HCT116 (cell line): ENCODE results near the gene SPTBN1. TPM values are rescaled to one million over a fixed set of nuclear protein-coding genes. Genes with fewer than 3 reads are reported as not detected.

Experiments used
- ATAC-seq: fragments of 200-7000 bp; cut with Tn5 transposase; 2 replicates; pipeline ENCODE4 v1.9.1; 2020; ENCODE audit warnings: mild to moderate bottlenecking, moderate library complexity
- BruUV-seq: library from RNA; stranded (reverse); fragments of 400-500 nt; replicated peaks from 2 replicates; lab custom pipeline; 2021; lab: Mats Ljungman, UMichigan
- CTCF ChIA-PET: fragments of 300-600 bp; sonication (Branson Sonifier 250); formaldehyde crosslinking; loops from one replicate; lab custom pipeline; 2021; ENCODE audit warnings: antibody characterized with exemption; lab: Charles Lee
- POLR2A ChIA-PET: fragments of 300-600, 350-600 bp; sonication (Branson Sonifier 250); formaldehyde crosslinking; loops from one replicate; lab custom pipeline; 2021; ENCODE audit warnings: antibody characterized with exemption; lab: Charles Lee
- RAD21 ChIA-PET, 2 experiments: fragments of 300-600 bp; sonication (Branson Sonifier 250); formaldehyde crosslinking; loops; one replicate each; lab custom pipeline; 2023; ENCODE audit warnings: low total read pairs in 2 of 2; ENCODE audit not compliant: uncharacterized antibody in 2 of 2, unreplicated experiment in 2 of 2, low non-redundant PET in 1 of 2; lab: Charles Lee
- DNase-seq: peaks from one replicate; pipeline ENCODE4 v3.0.0-alpha.2; 2010; ENCODE audit warnings: low read depth, low spot score
- H2AFZ ChIP-seq: fragments of 200-600 bp; shearing (Covaris generic), sonication (generic); 2 replicates; pipeline ENCODE4 v1.6.1; 2017; ENCODE audit warnings: low read depth, mixed run types, mixed read lengths, antibody characterized with exemption, low read length; ENCODE audit not compliant: poor library complexity, severe bottlenecking
- H3K27ac ChIP-seq: 2 replicates; pipeline ENCODE4 v1.5.1; 2012; ENCODE audit warnings: low read depth, low read length
- H3K27me3 ChIP-seq: fragments of 200-600 bp; sonication (generic); 2 replicates; pipeline ENCODE4 v1.6.1; 2016; ENCODE audit warnings: mixed run types, low read length, mixed read lengths; ENCODE audit not compliant: insufficient read depth
- H3K36me3 ChIP-seq, 2 experiments: fragments of 200-500 bp in 1 of 2; fragments of 200-600 bp in 1 of 2; sonication (Bioruptor generic) in 1 of 2; sonication (generic) in 1 of 2; 2 replicates each; pipeline versions ENCODE4 v1.5.1 to v1.6.1; 2014 to 2016; ENCODE audit warnings: low read length in 2 of 2, inconsistent platforms in 1 of 2, mixed read lengths in 1 of 2, mixed run types in 1 of 2; ENCODE audit not compliant: insufficient read depth in 2 of 2, control insufficient read depth in 1 of 2
- H3K4me1 ChIP-seq, 2 experiments: fragments of 200-600 bp in 1 of 2; sonication (generic) in 1 of 2; 2 replicates each; pipeline versions ENCODE4 v1.5.1 to v1.6.1; 2012 to 2017; ENCODE audit warnings: low read length in 2 of 2, inconsistent platforms in 1 of 2, mild to moderate bottlenecking in 1 of 2, mixed read lengths in 1 of 2, mixed run types in 1 of 2, moderate library complexity in 1 of 2; ENCODE audit not compliant: insufficient read depth in 2 of 2, control insufficient read depth in 1 of 2
- H3K4me2 ChIP-seq: fragments of 200-600 bp; sonication (generic); 2 replicates; pipeline ENCODE4 v1.6.1; 2017; ENCODE audit warnings: mixed run types, low read length, mixed read lengths
- H3K4me3 ChIP-seq, 2 experiments: fragments of 200-600 bp in 1 of 2; sonication (generic) in 1 of 2; replicated peaks in 1 of 2; 2 replicates each; pipeline ENCODE4 v1.5.1; 2011 to 2016; ENCODE audit warnings: low read length in 2 of 2, control low read depth in 1 of 2, low read depth in 1 of 2, mild to moderate bottlenecking in 1 of 2, mixed read lengths in 1 of 2, mixed run types in 1 of 2
- H3K79me2 ChIP-seq: fragments of 200-600 bp; sonication (generic); 2 replicates; pipeline ENCODE4 v1.6.1; 2017; ENCODE audit warnings: mild to moderate bottlenecking, mixed run types, low read length, moderate library complexity, mixed read lengths; ENCODE audit not compliant: insufficient read depth
- H3K9ac ChIP-seq: fragments of 200-600 bp; sonication (generic); 2 replicates; pipeline ENCODE4 v1.6.1; 2016; ENCODE audit warnings: low read length, mixed read lengths
- H3K9me2 ChIP-seq: fragments of 200-600 bp; sonication (generic), shearing (Covaris generic); 2 replicates; pipeline ENCODE4 v1.6.1; 2017; ENCODE audit warnings: mixed run types, mild to moderate bottlenecking, moderate library complexity; ENCODE audit not compliant: insufficient read depth
- H3K9me3 ChIP-seq, 2 experiments: fragments of 200-500 bp in 1 of 2; fragments of 200-600 bp in 1 of 2; sonication (Bioruptor generic) in 1 of 2; sonication (generic) in 1 of 2; 2 replicates each; pipeline ENCODE4 v1.6.1; 2014 to 2017; ENCODE audit warnings: low read length in 2 of 2, mixed read lengths in 2 of 2, inconsistent platforms in 1 of 2, low read depth in 1 of 2, mild to moderate bottlenecking in 1 of 2, mixed run types in 1 of 2, moderate library complexity in 1 of 2; ENCODE audit not compliant: control insufficient read depth in 1 of 2, insufficient read depth in 1 of 2
- H4K20me1 ChIP-seq: fragments of 200-600 bp; sonication (generic), shearing (Covaris generic); 2 replicates; pipeline ENCODE4 v1.6.1; 2017; ENCODE audit warnings: mixed run types, mild to moderate bottlenecking, moderate library complexity; ENCODE audit not compliant: insufficient read depth
- EGR1 ChIP-seq: IDR thresholded peaks from 2 replicates; pipeline ENCODE4 v1.6.1; 2012; ENCODE audit warnings: low read depth
- ELF1 ChIP-seq: IDR thresholded peaks from 2 replicates; pipeline ENCODE4 v1.6.1; 2012; ENCODE audit warnings: low read depth, borderline replicate concordance
- EZH2 ChIP-seq: fragments of 200-600 bp; sonication (generic); IDR thresholded peaks from 2 replicates; pipeline ENCODE4 v1.6.1; 2017; ENCODE audit warnings: antibody characterized with exemption, mixed run types
- EZH2phosphoT487 ChIP-seq: fragments of 200-600 bp; IDR thresholded peaks from 2 replicates; pipeline ENCODE4 v1.6.1; 2018; ENCODE audit warnings: antibody characterized with exemption, borderline replicate concordance
- SIN3A ChIP-seq: IDR thresholded peaks from 2 replicates; pipeline ENCODE4 v1.6.1; 2012; ENCODE audit warnings: low read depth
- SRF ChIP-seq: IDR thresholded peaks from 2 replicates; pipeline ENCODE4 v1.6.1; 2012; ENCODE audit warnings: low read depth
- ZNF274 ChIP-seq: fragments of 200-500 bp; sonication (Bioruptor generic); IDR thresholded peaks from 2 replicates; pipeline ENCODE4 v1.6.1; 2014; ENCODE audit warnings: mild to moderate bottlenecking, low read depth, low read length, inconsistent platforms
- intact Hi-C: fragments of 100-400 bp; cut with micrococcal nuclease; formaldehyde crosslinking; loops from 2 replicates; pipeline ENCODE4 v1.10.0; 2022
- total RNA-seq: library from RNA; stranded (reverse); gene quantifications from one replicate; pipeline ENCODE4 v1.2.1, GENCODE V29; 2021; ENCODE audit not compliant: unreplicated experiment

Gene SPTBN1
- total RNA-seq, 1 experiment from 2014 or later: 84.4 TPM

DNA sequence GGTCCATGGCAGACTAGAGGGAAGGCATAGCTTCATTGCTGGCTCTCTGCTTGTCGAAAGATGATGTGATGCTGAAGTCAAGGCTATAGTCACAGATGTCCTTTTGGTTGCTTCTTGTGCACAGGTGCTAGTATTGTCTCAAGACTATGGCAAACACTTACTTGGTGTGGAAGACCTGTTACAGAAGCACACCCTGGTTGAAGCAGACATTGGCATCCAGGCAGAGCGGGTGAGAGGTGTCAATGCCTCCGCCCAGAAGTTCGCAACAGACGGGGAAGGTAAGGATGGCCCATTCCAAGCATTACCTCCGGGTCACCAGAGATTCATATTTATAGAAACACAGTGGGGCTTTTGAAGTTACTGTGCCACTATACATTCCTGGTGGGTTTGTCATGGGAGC, 171.8 kb downstream of the SPTBN1 start:
- Histone ChIP-seq H3K4me3 (no peak overlapping the region), H3K79me2 (no peaks in the 10 kb centered on the region), H3K9me2 (no peaks in the 10 kb centered on the region), H2AFZ (no peak overlapping the region), H4K20me1 (peaks cover 7% of the 10 kb centered on the region; the same call in 1 of the 2 replicates), H3K27me3 (no peaks in the 10 kb centered on the region), H3K9me3 (no peaks in the 10 kb centered on the region), H3K36me3 (peaks cover 53 to 56% of the 10 kb centered on the region in 2 experiments), H3K9ac (no peak overlapping the region), H3K4me2 (no peak overlapping the region), H3K4me1 (no peaks in the 10 kb centered on the region), H3K27ac (no peak overlapping the region)
- no peak for ATAC-seq
- CTCF ChIA-PET: no interaction called here
- no peak for TF ChIP-seq ELF1
- no peak for TF ChIP-seq ZNF274
- TF ChIP-seq SIN3A: no peak
- POLR2A ChIA-PET: no interaction called here
- intact Hi-C loops: no loop called here
- BruUV-seq: no TSS peak
- RAD21 ChIA-PET: no interaction called here
- no peak for DNase-seq

DNA sequence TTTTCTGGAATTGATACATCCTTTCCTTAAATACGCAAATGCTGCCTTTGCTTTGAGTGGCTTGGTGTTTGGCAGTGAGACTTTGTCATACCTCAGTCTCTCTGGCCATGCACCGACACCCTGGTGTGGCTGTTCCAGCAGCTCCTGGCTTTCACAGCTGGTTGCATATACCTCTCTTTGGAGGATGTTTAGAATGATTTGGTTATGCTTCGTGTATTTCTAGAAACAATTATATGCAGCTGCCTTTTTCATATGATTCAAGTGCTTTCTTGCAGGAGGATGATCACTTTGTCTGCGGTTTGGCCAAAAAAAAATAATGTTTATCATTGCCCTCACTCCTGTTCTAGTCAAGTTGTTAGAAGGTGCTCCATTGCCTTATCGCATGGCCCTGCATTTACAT, 172.3 kb downstream of the SPTBN1 start:
- Histone ChIP-seq H3K27me3 (no peaks in the 10 kb centered on the region), H3K9ac (no peak overlapping the region), H3K4me1 (no peaks in the 10 kb centered on the region), H3K4me3 (no peak overlapping the region), H3K27ac (no peak overlapping the region), H3K4me2 (no peak overlapping the region), H3K36me3 (peaks cover 53 to 56% of the 10 kb centered on the region in 2 experiments; a peak in 3 of 4 replicates), H3K9me2 (no peaks in the 10 kb centered on the region)
- POLR2A ChIA-PET: no interaction called here
- BruUV-seq: no TSS peak
- DNase-seq (no peak), ATAC-seq (no peak)
- intact Hi-C loops: no loop called here
- TF ChIP-seq EGR1 (no peak), EZH2phosphoT487 (no peak), EZH2 (no peak), SRF (no peak)
- TF ChIP-seq, all 23 proteins: peak for 0
- Histone ChIP-seq H3K79me2 (no peaks in the 10 kb centered on the region), H4K20me1 (0 out of 2 replicates have a peak, but pooled peaks cover 4% of the 10 kb centered on the region), H3K9me3 (no peaks in the 10 kb centered on the region), H2AFZ (no peak overlapping the region)
- CTCF ChIA-PET: no interaction called here
- RAD21 ChIA-PET: no interaction called here
